AG04450 (cell line): Measurements from ENCODE around the gene PDK1. TPM values are rescaled to one million over a fixed set of nuclear protein-coding genes. Genes with fewer than 3 reads are reported as not detected.

Source experiments
- CTCF ChIA-PET: fragments of 300-600, 350-600 bp; formaldehyde crosslinking; extraction: SDS; loops from one replicate; lab custom pipeline; 2022; ENCODE audit warnings: antibody characterized with exemption, inconsistent platforms; lab: Charles Lee
- POLR2A ChIA-PET: fragments of 350-600 bp; formaldehyde crosslinking; extraction: SDS; loops from one replicate; lab custom pipeline; 2021; ENCODE audit warnings: antibody characterized with exemption, inconsistent platforms; lab: Yijun Ruan, JAX
- DNase-seq: peaks from one replicate; pipeline ENCODE4 v3.0.0-alpha.2; 2011; ENCODE audit warnings: low read depth, low spot score
- H3K27ac ChIP-seq: one replicate; pipeline ENCODE4 v1.5.1; 2012; ENCODE audit warnings: low read depth, low read length, control low read depth
- H3K27me3 ChIP-seq: one replicate; pipeline ENCODE4 v1.6.0; 2012; ENCODE audit warnings: low read length; ENCODE audit not compliant: control insufficient read depth, insufficient read depth
- H3K4me3 ChIP-seq: 2 replicates; pipeline ENCODE4 v1.5.1; 2011; ENCODE audit warnings: mild to moderate bottlenecking, low read depth, low read length, control low read depth
- H3K9me3 ChIP-seq: 2 replicates; pipeline ENCODE4 v1.5.1; 2012; ENCODE audit warnings: low read length; ENCODE audit not compliant: control insufficient read depth, insufficient read depth
- CTCF ChIP-seq: IDR thresholded peaks from 2 replicates; pipeline ENCODE4 v1.5.1; 2011; ENCODE audit warnings: low read depth, low read length, control low read depth, inconsistent platforms
- polyA plus RNA-seq: library from polyadenylated mRNA; depleted of rRNA; stranded (reverse); fragments of >200 nt; gene quantifications from 2 replicates; pipeline ENCODE4 v1.2.3, GENCODE V29; 2011

PDK1 gene
- polyA plus RNA-seq, 1 experiment: 32.8 TPM

DNA sequence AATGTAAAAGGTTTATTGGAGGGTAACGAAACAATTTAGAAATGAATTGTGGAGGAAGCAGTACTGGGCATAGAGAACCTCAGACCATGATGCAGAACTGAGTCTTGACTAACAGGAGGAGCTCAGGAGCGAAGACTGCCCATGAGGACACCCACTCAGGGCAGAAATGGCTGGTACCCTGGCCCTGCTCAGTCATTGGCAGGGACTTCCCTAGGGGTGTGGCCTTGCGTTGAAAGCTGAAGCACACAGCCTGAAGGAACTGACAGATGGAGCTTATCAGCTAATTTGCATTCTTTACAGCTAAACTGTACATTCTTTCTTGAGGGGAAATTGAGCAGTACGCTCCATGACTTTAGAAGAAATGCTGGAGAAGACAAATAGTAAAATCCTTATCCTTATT lies 57.1 kb downstream of the PDK1 start:
- Histone ChIP-seq H3K9me3 (no peaks in the 10 kb centered on the region; the same call in 1 of the 2 replicates), H3K27ac (no peak overlapping the region), H3K27me3 (no peaks in the 10 kb centered on the region), H3K4me3 (no peak overlapping the region)
- CTCF ChIA-PET: interaction anchor here (0.7 to 2.5 kb wide), 8 partner anchors 10 to 598 kb away, joined by 3 to 17 read pairs (median 3); no protein-coding TSS in a partner anchor
- POLR2A ChIA-PET: interaction anchor here (0.6 kb wide), 1 partner anchor 73 kb away, joined by 5 read pairs; no protein-coding TSS in a partner anchor
- no peak for DNase-seq
- no peak for TF ChIP-seq CTCF

DNA sequence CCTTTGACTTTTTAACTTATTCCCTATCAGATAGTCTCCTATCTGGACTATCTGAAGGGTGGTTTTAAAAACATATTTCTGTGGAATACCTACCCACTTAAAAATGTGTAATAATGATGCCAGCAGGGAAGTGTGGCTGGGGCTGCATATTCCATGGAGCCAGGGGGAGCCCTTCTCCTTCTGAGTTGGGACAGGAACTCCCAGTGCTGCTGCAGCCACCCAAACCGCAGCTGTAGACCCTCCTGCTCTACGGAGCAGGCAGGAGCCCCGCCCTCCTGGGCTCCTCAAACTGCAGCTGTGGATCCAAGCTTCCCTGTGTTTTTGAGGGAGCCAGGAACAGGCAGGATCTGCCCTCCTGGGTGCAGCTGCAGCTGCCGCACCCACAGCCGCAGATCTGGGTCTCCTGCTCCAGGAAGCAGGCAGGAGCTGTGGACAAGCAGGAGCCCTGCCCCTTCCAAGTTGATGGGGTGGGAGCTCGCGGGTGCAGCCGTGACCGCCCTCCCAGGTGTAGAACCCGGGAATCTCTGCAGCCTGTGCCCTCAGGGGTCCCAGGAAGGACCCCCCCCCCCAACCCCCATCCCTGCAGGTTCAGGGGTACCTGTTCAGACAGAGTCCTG lies 57.8 kb downstream of the PDK1 start:
- ChIA-PET CTCF (interaction anchor here (0.9 to 2.5 kb wide), 6 partner anchors 19 to 597 kb away, joined by 3 to 17 read pairs (median 3); no protein-coding TSS in a partner anchor), POLR2A (no interaction called here)
- Histone ChIP-seq H3K4me3 (no peak overlapping the region), H3K27ac (no peak overlapping the region), H3K9me3 (no peaks in the 10 kb centered on the region; the same call in 1 of the 2 replicates), H3K27me3 (no peaks in the 10 kb centered on the region)
- no peak for DNase-seq
- TF ChIP-seq CTCF: 0 out of 2 replicates have a peak, but pooled peaks have one; percentile 15

- Histone ChIP-seq H3K4me3 (no peak overlapping the region), H3K27me3 (no peaks in the 10 kb centered on the region), H3K9me3 (no peaks in the 10 kb centered on the region; the same call in 1 of the 2 replicates), H3K27ac (no peak overlapping the region)
- no peak for TF ChIP-seq CTCF
- DNase-seq: no peak
- ChIA-PET CTCF (interaction anchor here (1.2 kb wide), 1 partner anchor 21 kb away, joined by 3 read pairs; no protein-coding TSS in a partner anchor), POLR2A (no interaction called here)
Observed at GRCh38 chr2:172614932-172615331, 59.0 kb downstream of the PDK1 start.

- POLR2A ChIA-PET: no interaction called here
- TF ChIP-seq CTCF: no peak
- no peak for DNase-seq
- Histone ChIP-seq H3K4me3 (no peak overlapping the region), H3K27ac (no peak overlapping the region), H3K27me3 (no peaks in the 10 kb centered on the region), H3K9me3 (no peaks in the 10 kb centered on the region; the same call in 1 of the 2 replicates)
- CTCF ChIA-PET: no interaction called here
Observed at GRCh38 chr2:172615727-172616261, 59.9 kb downstream of the PDK1 start.

GRCh38 chr2:172617115-172617514 lies 61.2 kb downstream of the PDK1 start:
- Histone ChIP-seq H3K9me3 (no peaks in the 10 kb centered on the region; the same call in 1 of the 2 replicates), H3K27me3 (no peaks in the 10 kb centered on the region), H3K27ac (no peak overlapping the region), H3K4me3 (no peak overlapping the region)
- ChIA-PET POLR2A (no interaction called here), CTCF (no interaction called here)
- TF ChIP-seq CTCF: no peak
- DNase-seq: no peak
